Stimulated activated CD8-positive, alpha-beta memory T cell treated with anti-CD3 and anti-CD28 coated beads, Interleukin-12 subunit alpha, Interleukin-12 subunit beta, amount 100 ng/mL, for 24 hours (primary cell): Measurements from ENCODE around the gene U2SURP.
"Not testable (repeated sequence)": the region's sequence is repeated elsewhere in the genome, so short reads cannot be mapped to it uniquely, and the experiment has no call there.

Experiments
- DNase-seq: peaks from one replicate; pipeline ENCODE4 v3.0.0-alpha.2; 2020; ENCODE audit errors: extremely low read depth

The U2SURP gene

DNA sequence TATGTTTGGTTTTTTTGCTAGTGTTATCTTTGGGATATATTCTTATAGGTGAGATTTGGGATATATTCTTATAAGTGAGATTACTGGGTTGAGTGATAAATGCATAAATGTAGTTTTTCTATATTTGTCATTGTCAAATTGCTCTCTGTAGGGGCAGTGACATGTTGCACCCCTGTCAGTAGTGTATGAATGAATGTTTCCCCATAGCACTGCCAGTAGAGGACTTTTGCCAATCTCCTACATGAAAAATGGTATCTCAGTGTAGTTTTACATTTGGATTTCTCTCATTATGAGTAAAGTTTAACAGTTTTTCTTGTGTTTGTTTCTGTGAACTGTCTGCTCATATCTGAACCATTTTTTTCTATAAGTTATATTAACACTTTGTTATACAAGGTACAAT, 13.6 kb downstream of the U2SURP start:
- no peak for DNase-seq

DNA sequence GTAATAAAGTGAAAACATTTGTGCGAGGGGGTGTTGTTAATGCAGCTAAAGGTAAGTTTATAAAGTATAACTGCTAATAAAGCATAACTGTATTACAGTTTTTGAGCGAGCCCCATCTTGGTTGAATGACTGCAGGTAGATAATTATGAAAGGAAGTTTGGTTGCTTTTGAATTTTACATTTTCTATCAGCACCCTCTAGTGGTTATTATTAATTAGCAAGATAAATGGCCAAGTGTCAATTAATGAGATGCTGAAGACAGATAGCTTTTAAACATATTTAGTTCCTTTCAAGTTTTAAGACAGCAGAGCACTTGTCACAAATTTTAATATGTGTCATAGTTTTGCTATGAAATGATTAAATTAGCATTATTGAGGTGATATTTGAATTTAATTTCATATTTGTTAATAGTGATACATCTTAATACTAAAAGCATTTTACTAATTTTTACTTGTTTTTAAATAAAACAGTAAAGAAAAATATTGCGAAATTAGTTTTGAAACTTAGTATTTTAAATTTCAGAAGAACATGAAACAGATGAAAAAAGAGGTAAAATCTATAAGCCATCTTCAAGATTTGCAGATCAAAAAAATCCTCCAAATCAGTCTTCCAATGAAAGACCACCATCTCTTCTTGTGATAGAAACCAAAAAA, 15.1 kb downstream of the U2SURP start:
- DNase-seq, result no peak

DNA sequence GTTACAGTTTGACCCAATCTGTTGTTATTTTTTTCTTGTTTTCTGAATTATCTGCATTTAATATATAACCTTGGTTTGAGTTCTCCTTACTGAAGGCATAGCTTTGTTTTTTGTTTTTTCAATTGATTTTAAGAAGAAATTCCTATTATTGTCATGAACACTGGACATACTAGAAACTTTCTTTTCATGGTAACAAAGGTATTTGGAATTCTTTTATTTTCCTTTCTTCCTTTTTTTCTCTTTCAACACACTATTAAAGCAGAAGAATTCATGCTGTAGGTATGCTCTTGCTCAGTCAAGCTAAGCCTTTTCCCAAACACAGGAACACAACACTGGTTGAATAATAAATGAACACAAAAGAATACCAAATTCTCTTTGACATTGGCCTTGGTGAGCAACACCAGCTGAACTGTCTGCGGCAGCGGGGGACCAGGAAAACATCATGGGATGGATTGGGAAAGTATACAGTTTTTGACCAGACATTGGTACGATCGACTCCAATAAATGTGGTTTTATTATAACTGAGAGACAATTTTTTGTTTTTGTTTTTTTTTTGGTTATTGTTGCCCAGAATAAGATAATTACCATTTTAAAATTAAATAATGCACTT, 23.1 kb downstream of the U2SURP start:
- no peak for DNase-seq

DNA sequence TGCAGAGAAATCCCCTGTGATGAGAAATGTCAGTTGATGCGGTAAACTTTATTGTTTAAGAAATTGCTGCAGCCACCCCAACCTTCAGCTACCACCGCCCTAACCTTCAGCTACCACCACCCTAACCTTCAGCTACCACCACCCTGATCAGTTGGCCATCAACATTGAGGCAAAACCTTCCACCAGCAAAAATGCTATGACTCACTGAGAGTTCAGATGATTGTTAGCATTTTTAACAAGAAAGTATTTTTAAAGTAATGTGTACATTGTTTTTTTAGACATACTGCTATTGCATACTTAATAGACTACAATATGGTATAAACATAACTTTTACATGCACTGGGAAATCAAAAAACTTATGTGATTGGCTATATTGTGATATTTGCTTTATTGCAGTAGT, 30.0 kb downstream of the U2SURP start:
- DNase-seq, result no peak

DNA sequence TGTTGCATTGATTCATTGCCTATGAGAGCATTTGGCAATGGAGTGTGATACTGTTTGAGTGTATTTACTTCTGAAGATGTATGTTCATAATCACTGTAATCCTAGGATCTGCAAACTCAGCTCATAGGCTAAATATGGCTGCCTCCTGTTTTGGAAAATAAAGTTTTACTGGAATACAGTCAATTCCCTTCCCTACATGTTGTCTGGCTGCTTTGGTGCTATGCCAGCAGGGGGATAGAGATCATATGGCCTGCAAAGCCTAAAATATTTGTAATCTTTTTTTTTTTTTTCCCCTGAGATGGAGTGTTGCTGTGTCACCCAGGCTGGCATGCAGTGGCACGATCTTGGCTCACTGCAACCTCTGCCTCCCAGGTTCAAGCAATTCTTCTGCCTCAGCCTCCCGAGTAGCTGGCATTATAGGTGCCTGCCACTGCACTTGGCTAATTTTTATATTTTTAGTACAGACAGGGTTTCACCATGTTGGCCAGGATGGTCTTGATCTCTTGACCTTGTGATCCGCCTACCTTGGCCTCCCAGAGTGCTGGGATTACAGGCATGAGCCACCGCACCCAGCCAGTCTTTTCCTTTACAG, 30.5 kb downstream of the U2SURP start:
- not testable (repeated sequence) for DNase-seq

GRCh38 chr3:143035466-143036211, 34.3 kb downstream of the U2SURP start:
- no peak for DNase-seq

GRCh38 chr3:143036557-143036956, 35.2 kb downstream of the U2SURP start:
- DNase-seq, result no peak

DNA sequence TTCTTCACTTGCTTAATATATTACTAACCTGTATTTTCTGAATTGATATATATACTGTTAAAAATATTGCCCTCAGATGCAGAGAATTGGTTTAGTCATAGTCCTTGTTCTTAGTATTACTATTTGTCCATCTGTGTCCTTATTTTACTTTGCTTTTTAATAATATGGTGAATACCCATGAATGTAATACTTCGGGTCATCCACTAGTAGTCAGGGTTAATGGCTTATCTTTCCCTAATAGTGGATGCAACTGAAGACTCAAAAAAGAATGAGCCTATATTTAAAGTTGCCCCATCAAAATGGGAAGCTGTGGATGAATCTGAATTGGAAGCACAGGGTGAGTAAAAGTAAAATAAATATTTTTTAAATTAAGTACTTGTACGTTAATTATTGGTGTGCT, 36.5 kb downstream of the U2SURP start:
- DNase-seq, result no peak

DNA sequence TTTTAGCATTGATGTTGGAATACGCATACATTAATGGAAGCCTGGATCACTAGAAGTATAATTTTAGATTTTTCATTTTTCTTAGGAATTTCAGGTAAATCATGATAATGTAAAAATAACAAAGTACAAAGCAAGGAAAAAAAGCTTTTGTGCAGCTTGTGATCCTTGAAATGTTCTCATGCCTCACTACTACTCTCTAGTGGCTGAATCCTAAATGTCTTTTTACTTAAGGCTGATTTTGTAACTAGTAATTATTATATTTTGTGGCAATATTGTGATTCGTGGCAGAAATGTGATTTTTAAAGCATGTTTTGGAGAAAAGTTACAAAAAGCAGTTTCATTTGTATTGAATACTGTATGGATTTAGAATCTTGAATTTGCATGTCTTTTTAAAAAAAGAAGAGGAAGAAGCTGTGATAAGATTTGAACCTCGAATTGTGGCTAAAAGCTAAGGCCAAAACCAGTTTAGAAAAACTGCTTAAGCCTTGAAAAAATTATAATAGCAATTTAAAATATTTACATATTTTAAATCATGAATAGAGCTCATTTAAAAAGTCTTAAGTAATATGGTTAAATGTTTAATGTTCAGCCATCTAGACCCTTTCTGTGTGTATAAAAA, 39.0 kb downstream of the U2SURP start:
- DNase-seq, result no peak

GRCh38 chr3:143041903-143042302, 40.5 kb downstream of the U2SURP start:
- no peak for DNase-seq

DNA sequence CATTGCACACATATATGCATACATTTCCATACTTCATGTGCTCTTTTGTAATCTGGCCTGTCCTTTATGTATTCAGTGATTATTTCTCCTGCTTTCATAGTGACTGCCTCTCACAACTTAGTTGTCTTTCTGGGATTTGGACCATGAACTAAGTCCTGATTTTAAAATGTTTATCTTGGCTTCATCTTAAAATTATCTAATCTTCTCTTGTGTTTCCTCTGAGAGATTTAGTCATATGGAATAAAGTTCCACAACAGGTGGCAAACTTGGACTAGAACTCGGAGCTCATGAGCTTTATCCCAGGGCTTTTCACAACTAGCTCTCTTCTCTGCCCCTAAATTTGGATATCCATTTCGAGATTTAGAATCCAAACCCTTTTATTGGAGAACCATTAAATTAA, 44.3 kb downstream of the U2SURP start:
- DNase-seq, result no peak

DNA sequence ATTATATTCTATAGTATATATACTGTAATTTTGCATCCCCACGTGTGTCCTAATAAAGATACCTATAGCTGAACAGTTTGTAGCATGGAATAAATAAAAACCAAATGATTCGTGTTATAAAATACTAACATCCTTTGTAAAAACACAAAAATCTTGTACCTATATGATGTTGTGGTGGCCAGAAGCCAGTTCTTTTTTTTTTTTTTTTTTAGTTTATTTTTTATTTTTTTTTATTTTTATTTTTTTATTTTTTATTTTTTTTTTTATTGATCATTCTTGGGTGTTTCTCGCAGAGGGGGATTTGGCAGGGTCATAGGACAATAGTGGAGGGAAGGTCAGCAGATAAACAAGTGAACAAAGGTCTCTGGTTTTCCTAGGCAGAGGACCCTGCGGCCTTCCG, 44.7 kb downstream of the U2SURP start:
- DNase-seq, result not testable (repeated sequence)

DNA sequence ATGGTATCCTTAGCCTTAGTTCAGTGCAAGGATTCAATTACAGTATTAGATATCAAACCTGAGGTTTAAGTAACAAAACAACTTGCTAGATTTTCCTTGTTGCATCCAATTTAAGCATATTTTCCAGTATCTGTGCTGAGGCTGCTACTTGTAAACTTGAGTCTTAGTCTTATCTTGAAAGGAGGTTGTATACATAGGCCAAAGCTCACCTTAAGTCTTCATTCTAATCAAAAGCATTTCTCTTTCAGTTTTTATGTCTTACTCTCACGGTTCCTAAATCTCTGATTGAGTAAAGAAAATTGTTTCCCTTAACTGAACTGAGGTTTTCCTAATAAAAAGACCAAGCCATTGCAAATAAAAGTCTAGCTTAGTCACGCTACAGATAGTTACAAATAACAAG, 52.6 kb downstream of the U2SURP start:
- no peak for DNase-seq

DNA sequence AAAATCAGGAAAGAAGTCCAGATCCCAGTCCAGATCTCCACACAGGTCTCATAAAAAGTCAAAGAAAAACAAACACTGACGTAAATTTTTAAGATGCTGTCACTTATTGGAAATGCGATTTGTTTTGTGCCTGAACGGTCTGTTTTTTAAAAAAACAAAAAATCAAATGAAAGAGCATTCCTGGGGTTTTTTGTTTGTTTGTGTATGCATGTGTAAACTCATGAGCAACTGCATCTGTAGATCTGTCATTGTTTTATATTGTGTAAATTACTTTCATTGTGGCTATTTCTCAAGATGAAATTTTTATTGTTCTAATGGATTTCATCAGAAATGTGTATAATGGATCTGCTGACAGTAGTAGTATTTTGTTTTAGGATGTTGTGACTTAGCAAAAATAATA, 55.0 kb downstream of the U2SURP start:
- no peak for DNase-seq

- no peak for DNase-seq
Measured at GRCh38 chr3:143060906-143061305, 59.5 kb downstream of the U2SURP start.

- DNase-seq, result no peak
Measured at GRCh38 chr3:143063018-143063417, 61.6 kb downstream of the U2SURP start.

GRCh38 chr3:143064777-143065176, 63.4 kb downstream of the U2SURP start:
- no peak for DNase-seq

- DNase-seq, result no peak
Measured at GRCh38 chr3:143065364-143065763, 64.0 kb downstream of the U2SURP start.

- DNase-seq, result no peak
Measured at GRCh38 chr3:143066033-143066432, 64.7 kb downstream of the U2SURP start.

- DNase-seq, result no peak
Measured at GRCh38 chr3:143067201-143067600, 65.8 kb downstream of the U2SURP start.

DNA sequence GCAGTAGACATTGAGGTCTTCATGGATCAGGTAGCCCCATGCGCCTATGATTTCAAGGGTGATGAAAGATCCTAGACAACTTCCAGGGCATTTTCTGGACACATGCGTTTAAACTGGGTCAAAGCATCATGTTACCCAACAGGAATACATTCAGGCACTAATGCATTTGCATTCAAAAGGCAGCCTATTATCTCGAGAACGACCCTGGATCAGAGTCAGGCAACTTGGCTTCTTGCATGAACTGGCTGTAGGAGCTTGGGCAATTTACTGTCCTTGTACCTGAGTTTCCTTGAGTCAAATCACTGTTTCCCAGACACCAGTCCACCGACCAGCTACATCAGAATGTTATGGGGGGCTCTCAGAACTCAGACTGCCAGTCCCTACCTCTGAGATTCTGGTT, 66.7 kb downstream of the U2SURP start:
- DNase-seq, result no peak

- no peak for DNase-seq
Measured at GRCh38 chr3:143070977-143071551, 69.7 kb downstream of the U2SURP start.
